ENCODE results near the gene HOTAIR. TPM values are rescaled to one million over a fixed set of nuclear protein-coding genes. Genes with fewer than 3 reads are reported as not detected.

The HOTAIR gene
- total and polyA plus RNA-seq, 8 donors = not detected

- peaks cover 8 to 51% (median 22%) of the 10 kb centered on the region in 4 donors for H3K4me1 ChIP-seq
- DNase-seq = no peak
- no peak overlapping the region for H3K27ac ChIP-seq
- peaks cover 90 to 100% (median 100%) of the 10 kb centered on the region in 3 donors for H3K27me3 ChIP-seq
- H3K9me3 ChIP-seq = peaks cover 0 to 10% (median 0%) of the 10 kb centered on the region in 4 donors
- 7 to 12% (median 8%) methylated on average over 10 of the region's 10 CpGs for WGBS, 5 donors
- no peak overlapping the region for H3K4me3 ChIP-seq
- TF ChIP-seq CTCF (IDR thresholded peaks at IDR 0.05) (no peak), POLR2A (IDR thresholded peaks at IDR 0.05) (no peak), POLR2AphosphoS5 (IDR thresholded peaks at IDR 0.05) (no peak), EP300 (IDR thresholded peaks at IDR 0.05) (no peak)
- intact Hi-C loops (cut with DNase I; ENCODE audit: low total_unique reads) = no loop called here
- no peaks in the 10 kb centered on the region for H3K36me3 ChIP-seq
Observed at GRCh38 chr12:53955776-53956250, 18.9 kb downstream of the HOTAIR start.

- no peak for DNase-seq
- peaks cover 86 to 100% (median 100%) of the 10 kb centered on the region in 3 donors for H3K27me3 ChIP-seq
- H3K36me3 ChIP-seq = no peaks in the 10 kb centered on the region
- intact Hi-C loops (cut with DNase I; ENCODE audit: low total_unique reads) = no loop called here
- WGBS, 5 donors = 5 to 11% (median 8%) methylated on average over 21 to 86 of the region's 86 CpGs
- TF ChIP-seq EP300 (IDR thresholded peaks at IDR 0.05) (no peak), CTCF (IDR thresholded peaks at IDR 0.05) (no peak), POLR2AphosphoS5 (IDR thresholded peaks at IDR 0.05) (no peak), POLR2A (IDR thresholded peaks at IDR 0.05) (no peak)
- H3K9me3 ChIP-seq = peaks cover 0 to 10% (median 0%) of the 10 kb centered on the region in 4 donors
- H3K4me1 ChIP-seq = peaks cover 8 to 48% (median 18%) of the 10 kb centered on the region in 4 donors
- peak overlapping the region in 1 of 4 donors; percentile 2 for H3K4me3 ChIP-seq
- H3K27ac ChIP-seq = no peak overlapping the region
Observed at GRCh38 chr12:53955036-53955775, 19.5 kb downstream of the HOTAIR start.

GRCh38 chr12:53954694-53955035 lies 20.1 kb downstream of the HOTAIR start, which contains the start of gene HOXC12:
Gene HOXC12 (plus strand): TSS chr12:53954903. CDS start chr12:53954930, 27 bp downstream.
- TF ChIP-seq POLR2AphosphoS5 (IDR thresholded peaks at IDR 0.05) (no peak), POLR2A (IDR thresholded peaks at IDR 0.05) (no peak), EP300 (IDR thresholded peaks at IDR 0.05) (no peak), CTCF (IDR thresholded peaks at IDR 0.05) (no peak)
- Histone ChIP-seq H3K27ac (no peak within 1 kb of the TSS), H3K36me3 (no peaks in the 10 kb centered on the region), H3K4me1 (peaks cover 8 to 51% (median 18%) of the 10 kb centered on the region in 4 donors), H3K4me3 (peak within 1 kb of the TSS in 1 of 4 donors; percentile 2), H3K9me3 (peaks cover 0 to 10% (median 0%) of the 10 kb centered on the region in 4 donors), H3K27me3 (peaks cover 88 to 100% (median 100%) of the 10 kb centered on the region in 3 donors)
- intact Hi-C loops (cut with DNase I; ENCODE audit: low total_unique reads) = no loop called here
- WGBS, 5 donors = 3 to 7% (median 6%) methylated on average over 12 to 20 of the region's 20 CpGs
- no peak for DNase-seq

GRCh38 chr12:53953831-53954693 lies 20.7 kb downstream of the HOTAIR start:
- Histone ChIP-seq H3K27ac (no peak overlapping the region), H3K27me3 (peaks cover 86 to 100% (median 100%) of the 10 kb centered on the region in 3 donors), H3K36me3 (no peaks in the 10 kb centered on the region), H3K4me3 (peak overlapping the region in 1 of 4 donors; percentile 2), H3K9me3 (peaks cover 0 to 10% (median 0%) of the 10 kb centered on the region in 4 donors), H3K4me1 (peaks cover 8 to 51% (median 18%) of the 10 kb centered on the region in 4 donors)
- TF ChIP-seq CTCF (IDR thresholded peaks at IDR 0.05) = no peak
- TF ChIP-seq POLR2AphosphoS5 (IDR thresholded peaks at IDR 0.05) = no peak
- TF ChIP-seq EP300 (IDR thresholded peaks at IDR 0.05) = no peak
- TF ChIP-seq POLR2A (IDR thresholded peaks at IDR 0.05) = no peak
- 7 to 10% (median 8%) methylated on average over 15 to 19 of the region's 19 CpGs for WGBS, 5 donors
- no peak for DNase-seq
- intact Hi-C loops (cut with DNase I; ENCODE audit: low total_unique reads) = no loop called here

All from stomach (tissue), 9 donors.